ENCODE data around the gene CDK13.
A peak's percentile ranks its signal among the peaks of the same experiment; 100 is the strongest.
"Not testable (repeated sequence)": the region's sequence is repeated elsewhere in the genome, so short reads cannot be mapped to it uniquely, and the experiment has no call there.

Gene CDK13

DNA sequence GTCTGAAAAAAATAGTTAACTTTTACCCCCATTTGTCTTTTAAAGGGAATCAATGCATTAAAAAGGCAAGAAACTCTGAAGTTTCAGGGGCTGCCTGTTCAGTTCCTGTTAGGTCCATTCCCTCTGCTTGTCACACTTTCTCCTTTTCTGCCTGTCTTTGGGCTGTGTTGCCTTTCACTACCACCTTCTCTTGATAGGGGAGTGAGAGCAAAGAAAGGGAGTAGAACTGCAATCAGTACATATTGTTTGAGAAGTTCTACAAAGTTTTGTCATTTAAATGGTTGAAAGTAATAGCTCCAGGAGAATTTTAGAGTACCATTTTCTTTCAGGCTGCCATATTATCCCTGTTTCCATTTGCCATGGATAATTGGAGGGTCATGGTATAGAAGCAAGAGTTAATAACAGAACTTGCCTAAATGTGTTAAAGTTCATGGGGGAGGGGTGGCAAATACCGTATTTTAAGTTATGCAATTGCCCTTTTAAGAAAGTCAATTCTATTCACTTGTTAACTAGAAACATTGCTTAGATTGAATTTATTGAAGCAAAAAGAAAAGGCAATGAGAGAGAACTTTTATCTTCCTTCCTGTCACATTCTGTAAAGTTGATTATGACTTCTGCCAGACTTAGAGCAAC, 145.8 kb downstream of the CDK13 start:
- DNase-seq: no peak
- ATAC-seq: no peak
- no peaks in the 10 kb centered on the region for H3K4me1 Mint-ChIP-seq
- no peaks in the 10 kb centered on the region for H3K27me3 Mint-ChIP-seq
- no peak overlapping the region for H3K4me3 Mint-ChIP-seq
- no peak overlapping the region for H3K27ac Mint-ChIP-seq
- no peaks in the 10 kb centered on the region for H3K9me3 Mint-ChIP-seq

- no peaks in the 10 kb centered on the region for H3K4me1 Mint-ChIP-seq
- H3K27me3 Mint-ChIP-seq: no peaks in the 10 kb centered on the region
- ATAC-seq (no peak), DNase-seq (no peak)
- no peaks in the 10 kb centered on the region for H3K9me3 Mint-ChIP-seq
- H3K4me3 Mint-ChIP-seq: no peak overlapping the region
- peak overlapping the region in 1 of 2 donors; percentile 52 for H3K27ac Mint-ChIP-seq
Measured at GRCh38 chr7:40097728-40098127, 147.7 kb downstream of the CDK13 start.

GRCh38 chr7:40098810-40099209, 148.8 kb downstream of the CDK13 start:
- no peak overlapping the region for H3K27ac Mint-ChIP-seq
- no peaks in the 10 kb centered on the region for H3K9me3 Mint-ChIP-seq
- H3K4me1 Mint-ChIP-seq: no peaks in the 10 kb centered on the region
- no peak overlapping the region for H3K4me3 Mint-ChIP-seq
- DNase-seq: no peak
- ATAC-seq: no peak
- no peaks in the 10 kb centered on the region for H3K27me3 Mint-ChIP-seq

DNA sequence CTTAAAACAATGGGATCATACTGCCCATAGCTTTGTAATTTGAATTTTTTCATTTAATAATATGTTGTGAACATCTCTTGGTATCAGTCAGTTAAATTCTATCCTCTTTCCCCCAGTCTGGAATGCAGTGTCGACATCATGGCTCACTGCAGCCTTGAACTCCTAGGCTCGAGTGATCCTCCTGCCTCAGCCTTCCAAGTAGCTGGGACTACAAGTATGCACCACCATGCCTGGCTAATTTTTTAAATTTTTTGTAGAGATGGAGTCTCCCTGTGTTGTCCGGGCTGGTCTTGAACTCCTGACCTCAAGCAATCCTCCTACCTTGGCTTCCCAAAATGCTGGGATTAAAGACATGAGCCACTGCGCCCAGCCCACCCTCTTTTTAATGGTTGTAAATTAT, 149.8 kb downstream of the CDK13 start:
- Mint-ChIP-seq H3K4me3 (no peak overlapping the region), H3K4me1 (no peaks in the 10 kb centered on the region), H3K27me3 (no peaks in the 10 kb centered on the region), H3K9me3 (no peaks in the 10 kb centered on the region), H3K27ac (no peak overlapping the region)
- no peak for DNase-seq
- no peak for ATAC-seq

- no peak for DNase-seq
- H3K9me3 Mint-ChIP-seq: no peaks in the 10 kb centered on the region
Measured at GRCh38 chr7:40101201-40101600, 151.1 kb downstream of the CDK13 start.

DNA sequence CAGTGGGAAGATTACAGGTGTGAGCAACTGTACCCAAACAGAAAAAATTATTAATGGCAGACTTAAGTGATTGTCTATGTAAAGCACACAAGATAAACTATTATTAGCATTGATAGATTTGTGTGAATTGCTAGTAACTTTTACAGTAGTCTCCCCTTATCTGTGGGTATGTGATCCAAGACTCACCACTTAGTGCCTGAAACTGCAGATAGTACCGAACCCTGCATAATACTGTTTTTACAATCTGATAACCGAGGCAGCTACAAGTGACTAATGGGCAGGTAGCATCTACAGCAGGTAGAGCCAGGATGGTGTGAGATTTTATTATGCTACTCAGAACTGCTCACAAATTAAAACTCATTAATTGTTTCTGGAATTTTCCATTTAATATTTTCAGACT, 152.8 kb downstream of the CDK13 start:
- Mint-ChIP-seq H3K4me3 (no peak overlapping the region), H3K9me3 (no peaks in the 10 kb centered on the region), H3K27ac (no peak overlapping the region), H3K27me3 (no peaks in the 10 kb centered on the region), H3K4me1 (no peaks in the 10 kb centered on the region)
- DNase-seq (no peak), ATAC-seq (no peak)

More at GRCh38 chr7:40101201-40101600, 151.1 kb downstream of the CDK13 start:
- Mint-ChIP-seq H3K27ac (no peak overlapping the region), H3K4me1 (no peaks in the 10 kb centered on the region), H3K4me3 (no peak overlapping the region), H3K27me3 (no peaks in the 10 kb centered on the region)
- no peak for ATAC-seq

DNA sequence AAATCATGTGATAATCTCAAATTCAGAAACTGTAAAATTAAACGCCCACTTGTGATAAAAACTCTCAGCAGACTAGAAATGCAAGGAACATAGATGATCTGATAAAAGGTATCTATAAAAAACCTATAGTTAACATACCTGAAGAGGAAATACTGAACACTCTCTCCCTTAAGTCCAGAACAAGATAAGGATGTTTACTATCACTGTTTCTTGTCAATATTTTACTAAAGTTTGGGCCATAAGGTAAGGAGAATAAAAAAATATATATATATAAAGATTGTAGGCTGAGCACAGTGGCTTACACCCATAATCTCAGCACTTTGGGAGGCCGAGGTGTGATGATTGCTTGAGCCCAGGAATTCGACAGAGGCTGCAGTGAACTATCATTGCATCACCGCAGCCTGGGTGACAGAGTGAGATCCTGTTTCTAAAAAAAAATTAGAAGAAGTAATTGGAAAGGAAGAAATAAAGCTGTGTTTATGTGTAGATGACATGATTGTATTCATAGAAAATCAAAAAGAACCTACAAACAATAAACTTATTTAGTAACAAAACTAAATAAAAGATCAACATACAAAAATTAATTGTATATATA, 155.9 kb downstream of the CDK13 start:
- DNase-seq (no peak), ATAC-seq (no peak)
- Mint-ChIP-seq H3K4me1 (no peaks in the 10 kb centered on the region), H3K9me3 (no peaks in the 10 kb centered on the region), H3K27ac (no peak overlapping the region), H3K27me3 (no peaks in the 10 kb centered on the region), H3K4me3 (no peak overlapping the region)

DNA sequence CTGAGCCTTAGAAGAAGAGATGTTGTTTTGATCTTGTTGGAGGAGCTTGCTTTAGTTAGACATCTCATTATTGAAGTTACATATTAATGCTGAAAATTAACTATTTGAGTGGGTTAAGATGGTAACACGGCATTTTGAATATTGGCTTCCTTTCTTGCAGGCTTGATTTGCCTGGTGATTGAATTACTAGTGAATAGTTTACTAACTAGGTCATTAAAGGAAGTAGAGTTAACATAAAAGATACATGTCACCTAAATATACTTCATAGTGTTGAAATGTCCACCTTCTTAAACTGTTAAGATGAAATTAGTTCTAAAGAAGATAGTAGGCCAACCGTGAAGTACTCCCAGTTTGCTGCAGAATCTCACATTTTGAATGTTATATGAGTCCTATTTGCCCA, 165.9 kb downstream of the CDK13 start:
- no peak for DNase-seq
- H3K9me3 Mint-ChIP-seq: no peaks in the 10 kb centered on the region
- ATAC-seq: no peak
- H3K4me3 Mint-ChIP-seq: no peak overlapping the region
- no peak overlapping the region for H3K27ac Mint-ChIP-seq
- H3K4me1 Mint-ChIP-seq: no peaks in the 10 kb centered on the region
- no peaks in the 10 kb centered on the region for H3K27me3 Mint-ChIP-seq

- not testable (repeated sequence) for ATAC-seq, DNase-seq, H3K4me1 Mint-ChIP-seq, H3K9me3 Mint-ChIP-seq, H3K27me3 Mint-ChIP-seq, H3K4me3 Mint-ChIP-seq
- peak overlapping the region in 1 of 2 donors; percentile 54 for H3K27ac Mint-ChIP-seq
Measured at GRCh38 chr7:40117199-40117598, 167.1 kb downstream of the CDK13 start.

DNA sequence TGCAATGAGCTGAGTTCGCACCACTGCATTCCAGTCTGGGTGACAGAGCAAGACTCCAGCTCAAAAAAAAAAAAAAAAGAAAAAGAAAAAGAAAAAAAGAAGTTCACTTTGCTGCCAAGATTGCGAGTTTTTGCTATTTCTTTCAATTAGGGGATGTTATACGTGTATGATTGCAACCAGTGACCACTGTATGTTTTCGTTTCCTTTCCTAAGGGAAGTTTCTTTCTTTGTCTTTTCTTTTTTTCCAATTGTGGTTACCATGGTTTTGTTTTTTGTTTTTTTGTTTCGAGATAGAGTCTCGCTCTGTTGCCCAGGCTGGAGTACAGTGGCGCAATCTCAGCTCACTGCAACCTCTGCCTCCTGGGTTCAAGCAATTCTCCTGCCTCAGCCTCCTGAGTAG, 168.1 kb downstream of the CDK13 start:
- not testable (repeated sequence) for H3K4me3 Mint-ChIP-seq, H3K27me3 Mint-ChIP-seq, H3K9me3 Mint-ChIP-seq, H3K4me1 Mint-ChIP-seq, DNase-seq, ATAC-seq, H3K27ac Mint-ChIP-seq

DNA sequence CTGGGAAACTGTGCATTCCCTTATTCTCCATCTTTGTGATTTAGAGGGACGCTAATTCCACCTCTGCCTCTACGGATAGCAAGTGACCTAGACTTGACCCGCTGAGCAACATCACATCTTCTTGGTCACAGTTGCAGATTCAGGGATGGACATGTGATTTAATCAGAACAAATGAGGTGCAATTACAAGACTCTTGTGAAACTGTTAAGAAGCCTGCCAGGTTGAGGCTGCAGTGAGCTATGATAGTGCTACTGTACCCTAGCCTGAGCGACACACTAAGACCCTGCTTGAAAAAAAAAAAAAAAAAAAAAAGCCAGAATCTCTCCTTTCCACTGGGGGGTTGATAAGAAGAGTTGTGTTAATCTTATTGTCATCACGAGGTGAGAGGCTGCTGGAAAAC, 170.0 kb downstream of the CDK13 start:
- peak overlapping the region in 1 of 2 donors; percentile 27 for H3K27ac Mint-ChIP-seq
- no peak overlapping the region for H3K4me3 Mint-ChIP-seq
- DNase-seq (no peak), ATAC-seq (no peak)
- no peaks in the 10 kb centered on the region for H3K9me3 Mint-ChIP-seq
- H3K27me3 Mint-ChIP-seq: no peaks in the 10 kb centered on the region
- no peaks in the 10 kb centered on the region for H3K4me1 Mint-ChIP-seq

DNA sequence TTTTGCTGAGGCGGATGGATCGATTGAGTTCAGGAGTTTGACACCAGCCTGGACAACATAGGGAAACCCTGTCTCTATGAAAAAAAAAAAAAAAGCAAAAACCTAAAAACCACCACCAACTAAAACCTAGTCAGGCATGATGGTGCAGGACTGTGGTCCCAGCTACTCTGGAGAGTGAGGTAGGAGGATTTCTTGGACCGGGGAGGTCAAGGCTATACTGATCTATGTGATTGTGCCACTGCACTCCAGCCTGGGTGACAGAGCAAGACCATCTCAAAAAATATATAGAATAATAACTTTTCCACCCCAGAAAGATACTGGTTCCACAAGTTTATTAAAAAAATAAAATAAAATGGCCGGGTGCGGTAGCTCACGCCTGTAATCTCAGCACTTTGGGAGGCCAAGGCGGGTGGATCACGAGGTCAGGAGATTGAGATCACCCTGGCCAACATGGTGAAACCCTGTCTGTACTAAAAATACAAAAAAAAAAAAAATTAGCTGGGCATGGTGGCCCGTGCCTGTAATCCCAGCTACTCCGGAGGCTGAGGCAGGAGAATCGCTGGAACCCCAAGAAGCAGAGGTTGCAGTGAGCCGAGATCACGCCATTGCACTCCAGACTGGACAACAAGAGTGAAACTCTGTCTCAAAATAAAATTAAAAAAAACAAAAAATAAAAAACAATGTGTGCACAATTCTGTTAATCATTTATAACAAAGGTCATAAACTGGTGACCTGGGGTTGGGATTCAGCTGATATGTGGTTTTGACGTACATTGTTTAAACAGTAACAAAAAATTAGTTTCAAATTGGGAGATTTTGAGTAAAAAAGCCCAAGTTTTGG, 172.3 kb downstream of the CDK13 start:
- not testable (repeated sequence) for DNase-seq, H3K27ac Mint-ChIP-seq, H3K4me3 Mint-ChIP-seq, H3K4me1 Mint-ChIP-seq, H3K27me3 Mint-ChIP-seq, H3K9me3 Mint-ChIP-seq, ATAC-seq

DNA sequence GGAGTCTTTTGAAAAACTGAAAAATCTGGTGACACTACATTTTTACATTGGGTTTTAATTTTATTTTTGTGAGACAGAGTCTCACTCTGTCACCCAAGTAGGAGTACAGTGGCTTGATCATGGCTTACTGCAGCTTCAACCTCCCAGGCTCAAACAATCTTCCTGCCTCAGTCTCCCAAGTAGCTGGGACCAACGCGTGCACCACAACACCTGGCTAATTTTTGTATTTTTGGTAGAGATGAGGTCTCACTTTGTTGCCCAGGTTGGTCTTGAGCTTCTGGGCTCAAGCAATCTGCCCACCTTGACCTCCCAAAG, 172.8 kb downstream of the CDK13 start:
- ATAC-seq: no peak
- H3K27me3 Mint-ChIP-seq: no peaks in the 10 kb centered on the region
- no peak overlapping the region for H3K4me3 Mint-ChIP-seq

DNA sequence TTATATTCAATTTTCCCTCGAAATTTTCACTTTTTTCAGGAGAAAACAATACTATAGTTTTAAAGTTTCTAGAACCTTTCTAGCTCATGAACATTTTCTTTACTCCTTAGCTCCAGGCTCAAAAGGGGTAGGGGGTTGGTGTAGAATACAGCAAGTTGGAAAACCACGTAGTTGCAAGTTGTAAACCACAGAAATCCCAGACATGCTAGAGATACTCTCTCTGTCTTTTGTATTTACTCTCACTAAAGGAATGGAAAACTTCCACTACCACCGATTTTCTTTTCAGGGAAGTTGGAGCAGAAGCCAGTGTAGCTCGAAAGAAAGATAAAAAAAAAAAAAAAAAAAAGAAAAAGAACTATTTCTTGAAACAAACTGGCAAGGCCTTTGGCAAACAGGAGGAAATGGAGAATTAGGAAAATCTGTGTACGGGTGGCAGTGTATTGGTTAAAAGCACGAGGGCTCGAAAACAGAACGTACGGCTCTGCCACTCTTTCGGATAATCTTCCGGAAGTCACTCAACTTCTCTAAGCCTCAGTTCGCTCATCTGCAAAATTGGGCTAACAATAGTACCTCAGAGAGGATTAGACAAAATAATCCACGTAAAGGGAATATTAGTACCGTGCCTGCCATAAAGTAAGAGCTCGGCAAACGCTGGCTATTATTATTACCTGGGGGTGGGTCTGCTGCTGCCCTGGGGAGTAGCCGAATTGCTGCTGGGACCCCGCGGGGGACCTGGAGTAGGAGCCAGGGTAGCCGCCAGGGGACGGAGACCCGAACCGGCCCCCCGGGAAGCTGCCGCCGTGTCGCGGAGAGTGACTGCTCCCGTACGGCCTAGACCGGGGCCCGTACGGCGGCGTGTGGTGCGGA, 183.7 kb downstream of the CDK13 start:
- ATAC-seq: peak; percentile 75
- DNase-seq: no peak
- H3K27me3 Mint-ChIP-seq: no peaks in the 10 kb centered on the region
- H3K27ac Mint-ChIP-seq: peak overlapping the region; percentile 93 to 97
- peaks cover 40% of the 10 kb centered on the region for H3K4me1 Mint-ChIP-seq
- H3K9me3 Mint-ChIP-seq: no peaks in the 10 kb centered on the region
- peak overlapping the region; percentile 89 to 92 for H3K4me3 Mint-ChIP-seq

More for the DNA sequence above, 172.8 kb downstream of the CDK13 start:
- Mint-ChIP-seq H3K9me3 (no peaks in the 10 kb centered on the region), H3K27ac (no peak overlapping the region), H3K4me1 (no peaks in the 10 kb centered on the region)
- DNase-seq: no peak

- DNase-seq (peak; percentile 90), ATAC-seq (peak; percentile 93)
- Mint-ChIP-seq H3K27me3 (no peaks in the 10 kb centered on the region), H3K4me1 (peaks cover 31% of the 10 kb centered on the region), H3K4me3 (peak within 1 kb of the TSS; percentile 89 to 92), H3K27ac (peak within 1 kb of the TSS; percentile 97), H3K9me3 (no peaks in the 10 kb centered on the region)
Measured at GRCh38 chr7:40134428-40135316, 184.6 kb downstream of the CDK13 start, which contains the start of the genes MPLKIP and SUGCT. TSS of gene MPLKIP (minus strand) at chr7:40134622. CDS start at chr7:40134567, 55 bp downstream. TSS of gene SUGCT (plus strand) at chr7:40135005.

All from stimulated activated naive CD8-positive, alpha-beta T cell treated with anti-CD3 and anti-CD28 coated beads, Interleukin-15, amount 100 ng/mL, for 72 hours (primary cell).